Measurements from ENCODE around the gene PPDPF. TPM values are rescaled to one million over a fixed set of nuclear protein-coding genes. Genes with fewer than 3 reads are reported as not detected.

PPDPF gene
- total and polyA plus RNA-seq, 2 donors (not counting 3 experiments of a cell fraction or from before 2014, with no cell fraction given), result 52.2 to 219 TPM

GRCh38 chr20:63477061-63477616, 43.4 kb upstream of the PPDPF start:
- Histone ChIP-seq H4K20me1 (replicated peaks; ENCODE audit: control insufficient read depth, extremely low read depth, insufficient read depth, low read length) (no peaks in the 10 kb centered on the region), H3K4me3 (replicated peaks in 1 of 3; ENCODE audit: insufficient read depth in 1 of 3, low read depth in 1 of 3, low read length in 3 of 3) (no peak overlapping the region), H3K27ac (ENCODE audit: insufficient read depth, low read depth, low read length) (no peak overlapping the region), H3K36me3 (ENCODE audit: control insufficient read depth in 2 of 2, extremely low read depth in 1 of 2, insufficient read depth in 2 of 2, low read length in 2 of 2) (no peaks in the 10 kb centered on the region), H3K79me2 (ENCODE audit: control insufficient read depth, insufficient read depth, low read length) (no peaks in the 10 kb centered on the region), H3K9me3 (replicated peaks; ENCODE audit: control insufficient read depth, insufficient read depth, low read length) (no peaks in the 10 kb centered on the region), H3K27me3 (ENCODE audit: control insufficient read depth in 2 of 2, insufficient read depth in 2 of 2, low read length in 2 of 2) (peaks cover 21 to 23% of the 10 kb centered on the region in 2 experiments), H2AFZ (ENCODE audit: low read depth, low read length) (no peak overlapping the region), H3K9me1 (replicated peaks; ENCODE audit: control insufficient read depth, extremely low read depth, insufficient read depth, low read length) (no peaks in the 10 kb centered on the region), H3K4me1 (ENCODE audit: control insufficient read depth, extremely low read depth, insufficient read depth, low read length) (no peaks in the 10 kb centered on the region), H3K4me2 (ENCODE audit: insufficient read depth, low read length) (no peak overlapping the region), H3K9ac (replicated peaks; ENCODE audit: extremely low read depth, insufficient read depth, low read length) (no peak overlapping the region)
- DNase-seq (ENCODE audit: low read depth, low spot score) (no peak), FAIRE-seq (no peak)
- no peak for TF ChIP-seq CTCF (IDR thresholded peaks at IDR 0.05; ENCODE audit: extremely low read depth in 1 of 2, insufficient read depth in 1 of 2, low read depth in 1 of 2, low read length in 2 of 2)
- TF ChIP-seq JUN (IDR thresholded peaks at IDR 0.05; ENCODE audit: borderline replicate concordance, insufficient read depth, insufficient read length, low read depth), result no peak
- TF ChIP-seq MYC (IDR thresholded peaks at IDR 0.05; ENCODE audit: low read depth, low read length), result no peak
- no peak for TF ChIP-seq FOS (IDR thresholded peaks at IDR 0.05; ENCODE audit: borderline replicate concordance, insufficient read depth, low read length)
- no peak for TF ChIP-seq POLR2AphosphoS5 (IDR thresholded peaks at IDR 0.05; ENCODE audit: insufficient read depth, low read depth, low read length)
- no peak for TF ChIP-seq GATA2 (IDR thresholded peaks at IDR 0.05; ENCODE audit: insufficient read depth, insufficient read length, low read depth, low read length)
- BruUV-seq (replicated peaks), result no TSS peak
- intact Hi-C loops (cut with micrococcal nuclease), result no loop called here
- CTCF ChIA-PET, result interaction anchor here (1.1 to 3.2 kb wide), 3 partner anchors 17 to 35 kb away, joined by 4 to 11 read pairs (median 4); no protein-coding TSS in a partner anchor
- POLR2A ChIA-PET, result no interaction called here
- dilution Hi-C loops (cut with MboI; ENCODE audit: extremely low pct_ligation_motif_present, low sequenced_read_pairs), result no loop called here
